NK-92 (cell line): ENCODE data around the gene PARP14.
A peak's percentile ranks its signal among the peaks of the same experiment; 100 is the strongest.
"Not testable (repeated sequence)": the region's sequence is repeated elsewhere in the genome, so short reads cannot be mapped to it uniquely, and the experiment has no call there.

ENCODE experiments used
- DNase-seq: peaks from one replicate; lab custom pipeline; 2025; ENCODE audit not compliant: unreplicated experiment; lab: John Stamatoyannopoulos, UW

Gene PARP14

DNA sequence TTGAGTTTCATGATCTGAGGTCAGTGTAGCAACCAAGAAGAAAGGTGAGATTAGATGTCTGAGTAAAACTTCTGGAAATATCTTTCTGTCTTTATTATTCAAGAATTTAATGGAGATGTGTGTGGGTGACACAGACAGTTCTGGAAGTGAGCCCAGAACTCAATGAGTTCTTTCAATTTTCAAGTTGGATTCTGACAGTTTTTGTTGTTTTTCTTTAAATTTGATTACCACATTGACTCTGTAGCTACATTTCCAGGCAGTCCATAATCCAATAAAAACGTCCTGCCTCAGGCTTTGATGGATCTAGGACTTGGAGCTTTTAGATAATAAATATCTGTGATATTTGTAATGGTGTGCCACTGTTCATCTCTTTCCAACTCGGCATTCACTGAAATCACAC lies 3.9 kb upstream of the PARP14 start:
- no peak for DNase-seq

- no peak for DNase-seq
These were observed 3.4 kb upstream of the PARP14 start for GRCh38 chr3:122677216-122677615.

GRCh38 chr3:122678506-122678905 lies 2.1 kb upstream of the PARP14 start:
- DNase-seq: no peak

GRCh38 chr3:122679085-122679881 lies 1.4 kb upstream of the PARP14 start:
- peak; percentile 17 for DNase-seq

GRCh38 chr3:122679882-122680474 lies 661 bp upstream of the PARP14 start:
- no peak for DNase-seq

DNA sequence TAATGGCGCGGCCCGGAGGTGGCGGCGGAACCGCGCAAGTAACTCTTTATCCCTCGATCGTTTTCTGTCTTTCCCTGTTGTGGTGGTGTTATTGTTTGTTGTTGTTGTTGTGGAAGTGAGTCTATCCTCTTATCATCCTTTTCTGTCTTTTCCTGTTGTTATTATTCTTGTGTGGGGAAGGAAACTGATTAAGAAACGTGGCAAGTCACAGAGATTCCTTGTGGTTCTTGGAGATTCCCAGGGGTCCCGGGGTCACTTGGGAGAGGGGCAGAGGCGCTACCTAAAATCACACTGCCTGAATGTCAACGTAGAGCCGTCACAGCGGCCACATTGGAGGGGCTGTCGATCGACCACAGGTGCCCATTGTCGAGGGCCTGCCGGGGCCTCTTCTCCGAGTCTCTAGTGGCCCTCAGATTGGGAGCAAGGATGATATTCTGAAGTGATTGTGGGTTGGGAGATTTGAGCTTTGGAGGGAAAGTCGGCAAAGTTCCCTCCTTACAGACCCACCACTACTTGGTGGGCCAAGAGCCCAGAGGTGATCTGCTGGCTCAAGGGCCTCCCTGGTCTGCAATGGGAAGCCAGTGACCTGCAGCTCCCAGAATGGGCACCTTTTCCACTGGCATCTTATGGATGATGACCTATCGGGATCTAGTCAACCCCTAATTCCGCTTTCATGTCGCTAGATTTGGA lies 790 bp downstream of the PARP14 start:
- no peak for DNase-seq

DNA sequence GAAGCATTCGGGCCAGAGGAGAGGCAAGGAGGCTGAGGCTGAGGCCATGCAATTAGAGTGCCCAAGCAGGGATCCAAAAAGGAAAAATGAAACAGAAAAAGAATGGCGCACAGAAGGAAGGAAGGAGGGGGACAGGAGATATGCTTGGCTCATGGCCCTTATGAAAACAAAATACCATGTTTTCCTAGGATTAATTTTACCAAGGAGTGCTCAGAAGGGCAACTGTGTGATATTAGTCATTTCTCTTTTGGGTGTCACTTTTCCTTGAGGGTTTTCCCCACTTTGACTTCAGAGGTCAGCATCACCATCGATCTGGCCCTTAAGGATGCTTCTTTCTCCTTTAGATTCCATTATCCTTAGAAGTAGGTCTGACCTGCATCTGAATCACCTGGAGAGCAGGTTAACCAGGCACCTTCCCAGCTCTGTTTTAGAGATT lies 1.4 kb downstream of the PARP14 start:
- DNase-seq: no peak

GRCh38 chr3:122682778-122683411 lies 2.3 kb downstream of the PARP14 start:
- not testable (repeated sequence) for DNase-seq

DNA sequence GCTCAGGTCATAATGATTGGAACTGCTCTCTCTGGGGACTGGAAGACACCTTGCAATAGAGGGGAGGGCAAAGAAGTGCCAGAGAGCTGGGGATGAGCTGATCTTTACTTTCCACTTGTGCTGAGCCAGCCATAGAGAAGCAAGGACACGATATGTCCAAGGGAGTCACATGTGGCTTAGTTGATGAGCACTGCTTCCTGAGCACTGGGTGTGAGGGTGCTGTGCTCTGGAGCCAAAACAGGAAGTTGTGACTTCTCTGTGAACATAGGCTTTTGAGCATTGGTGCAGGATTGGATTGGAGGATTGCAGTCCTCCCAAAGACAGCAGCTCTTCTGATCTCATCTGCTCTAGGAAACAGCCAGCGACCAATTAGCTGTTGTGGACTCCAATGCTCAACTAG lies 6.7 kb downstream of the PARP14 start:
- no peak for DNase-seq

- DNase-seq: no peak
These were observed 8.4 kb downstream of the PARP14 start for GRCh38 chr3:122688996-122689395.

DNA sequence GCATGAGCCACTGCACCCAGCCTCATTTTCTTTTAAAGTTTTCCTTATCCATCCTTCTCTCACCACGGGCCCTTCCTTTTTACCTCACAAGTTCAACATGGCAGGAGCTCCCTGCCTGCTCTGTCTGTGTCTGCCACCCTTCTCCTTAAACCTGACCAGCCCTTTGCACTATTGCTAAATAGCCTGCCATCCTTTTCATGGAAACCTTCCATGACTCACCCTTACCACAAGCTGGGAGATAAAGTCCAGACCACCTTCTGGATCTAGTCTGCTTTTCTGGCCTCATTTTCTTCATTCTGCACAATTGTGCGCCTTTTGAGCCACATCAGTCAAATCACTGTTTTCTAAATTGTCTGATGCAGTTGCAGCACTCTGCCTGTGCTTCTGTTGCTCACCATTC lies 8.9 kb downstream of the PARP14 start:
- no peak for DNase-seq

GRCh38 chr3:122690096-122690495 lies 9.5 kb downstream of the PARP14 start:
- no peak for DNase-seq

DNA sequence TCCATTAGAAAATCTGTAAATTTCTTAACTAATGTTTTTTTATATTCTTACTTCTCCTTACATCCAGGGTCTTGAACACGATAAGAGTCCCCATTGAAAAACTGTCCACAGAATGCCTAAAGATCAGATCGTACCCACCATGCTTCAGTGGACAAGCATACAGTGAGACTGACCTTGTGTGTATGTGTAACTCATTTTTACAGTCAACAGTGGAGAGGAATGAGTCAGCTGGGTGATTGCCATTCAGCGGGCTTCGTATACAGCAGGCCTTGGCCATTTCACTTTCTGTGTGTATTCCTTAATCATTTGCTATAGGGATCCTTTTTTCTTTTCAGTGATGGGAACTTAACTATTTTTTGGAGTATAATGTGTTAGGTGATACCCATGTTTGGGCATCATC lies 10.6 kb downstream of the PARP14 start:
- no peak for DNase-seq

- no peak for DNase-seq
These were observed 12.0 kb downstream of the PARP14 start for GRCh38 chr3:122692674-122693073.

- no peak for DNase-seq
These were observed 14.3 kb downstream of the PARP14 start for GRCh38 chr3:122694966-122695365.

GRCh38 chr3:122695927-122696561 lies 15.4 kb downstream of the PARP14 start:
- DNase-seq: no peak

GRCh38 chr3:122697952-122698620 lies 17.4 kb downstream of the PARP14 start:
- DNase-seq: no peak

DNA sequence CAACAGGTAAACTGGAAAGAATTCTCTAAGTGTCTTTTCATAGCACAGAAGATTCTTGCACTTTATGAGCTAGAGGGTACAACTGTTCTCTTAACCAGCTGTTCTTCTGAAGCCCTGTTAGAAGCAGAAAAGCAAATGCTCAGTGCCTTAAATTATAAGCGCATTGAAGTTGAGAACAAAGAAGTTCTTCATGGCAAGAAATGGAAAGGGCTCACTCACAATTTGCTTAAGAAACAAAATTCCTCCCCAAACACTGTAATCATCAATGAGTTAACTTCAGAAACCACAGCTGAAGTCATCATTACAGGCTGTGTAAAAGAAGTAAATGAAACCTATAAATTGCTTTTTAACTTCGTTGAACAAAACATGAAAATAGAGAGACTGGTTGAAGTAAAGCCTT lies 19.6 kb downstream of the PARP14 start:
- no peak for DNase-seq

DNA sequence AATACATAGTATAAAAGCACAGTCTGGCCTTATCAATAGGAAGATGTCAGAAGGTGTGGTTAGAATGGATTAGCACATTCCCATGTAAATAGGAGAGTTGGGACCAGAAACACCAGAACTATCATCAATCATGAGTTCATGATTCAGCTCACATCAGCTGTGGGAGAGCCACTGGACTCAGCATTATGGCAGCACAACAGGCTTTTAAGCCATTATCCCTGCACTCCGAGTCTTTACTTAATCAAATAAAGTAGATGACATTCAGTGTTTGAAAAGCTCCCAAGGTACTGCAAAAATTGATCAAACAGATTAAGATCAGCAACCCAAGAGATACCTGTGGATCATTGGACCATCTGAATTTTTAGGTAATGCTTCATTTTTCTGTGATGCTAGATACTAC lies 24.7 kb downstream of the PARP14 start:
- DNase-seq: no peak

DNA sequence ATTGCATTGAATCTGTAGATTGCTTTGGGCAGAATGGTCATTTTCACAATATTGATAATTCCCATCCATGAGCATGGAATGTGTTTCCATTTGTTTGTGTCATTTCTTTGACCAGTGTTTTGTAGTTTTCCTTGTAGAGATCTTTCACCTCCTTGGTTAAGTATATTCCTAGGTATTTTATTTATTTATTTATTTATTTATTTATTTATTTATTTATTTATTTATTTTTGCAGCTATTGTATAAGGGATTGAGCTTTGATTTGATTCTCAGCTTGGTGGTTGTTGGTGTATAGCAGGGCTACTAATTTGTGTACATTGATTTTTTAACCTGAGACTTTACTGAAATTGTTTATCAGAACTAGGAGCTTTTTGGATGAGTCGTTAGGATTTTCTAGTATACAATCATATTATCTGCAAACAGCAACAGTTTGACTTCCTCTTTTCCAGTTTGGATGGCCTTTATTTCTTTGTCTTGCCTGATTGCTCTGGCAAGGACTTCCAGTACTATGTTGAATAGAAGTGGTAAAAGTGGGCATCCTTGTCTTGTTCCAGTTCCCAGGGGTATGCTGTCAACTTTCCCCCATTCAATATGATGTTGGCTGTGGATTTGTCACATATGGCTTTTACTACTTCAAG lies 30.1 kb downstream of the PARP14 start:
- not testable (repeated sequence) for DNase-seq
